ENCODE measurements around the gene SOX5. TPM values are rescaled to one million over a fixed set of nuclear protein-coding genes. Genes with fewer than 3 reads are reported as not detected.

Gene SOX5
- total and polyA plus RNA-seq, 8 donors, result 10.0 to 39.9 (median 33.0) TPM

- no peaks in the 10 kb centered on the region for H3K4me1 ChIP-seq
- H3K27ac ChIP-seq, result no peak overlapping the region
- H3K36me3 ChIP-seq, result no peaks in the 10 kb centered on the region
- no peaks in the 10 kb centered on the region for H3K9me3 ChIP-seq
- DNase-seq, result no peak
- H3K27me3 ChIP-seq, result no peaks in the 10 kb centered on the region
- intact Hi-C loops (cut with DNase I), result no loop called here
- no peak for TF ChIP-seq CTCF (IDR thresholded peaks at IDR 0.05)
- ATAC-seq, result no peak
- no peak overlapping the region for H3K4me3 ChIP-seq
These were observed 7.7 kb downstream of the SOX5 start for GRCh38 chr12:23941780-23942179.

GRCh38 chr12:23938422-23938821 is 11.0 kb downstream of the SOX5 start:
- no peaks in the 10 kb centered on the region for H3K4me1 ChIP-seq
- H3K27ac ChIP-seq, result no peak overlapping the region
- no peak overlapping the region for H3K4me3 ChIP-seq
- H3K9me3 ChIP-seq, result no peaks in the 10 kb centered on the region
- intact Hi-C loops (cut with DNase I), result no loop called here
- TF ChIP-seq CTCF (IDR thresholded peaks at IDR 0.05), result no peak
- DNase-seq (no peak), ATAC-seq (no peak)
- H3K36me3 ChIP-seq, result no peaks in the 10 kb centered on the region
- H3K27me3 ChIP-seq, result no peaks in the 10 kb centered on the region

GRCh38 chr12:23931176-23931575 is 18.3 kb downstream of the SOX5 start:
- Histone ChIP-seq H3K27me3 (no peaks in the 10 kb centered on the region), H3K9me3 (no peaks in the 10 kb centered on the region), H3K4me1 (no peaks in the 10 kb centered on the region), H3K27ac (no peak overlapping the region), H3K36me3 (no peaks in the 10 kb centered on the region), H3K4me3 (no peak overlapping the region)
- no peak for ATAC-seq
- TF ChIP-seq CTCF (IDR thresholded peaks at IDR 0.05), result no peak
- intact Hi-C loops (cut with DNase I), result no loop called here
- DNase-seq, result no peak

- Histone ChIP-seq H3K4me1 (no peaks in the 10 kb centered on the region), H3K36me3 (no peaks in the 10 kb centered on the region), H3K9me3 (no peaks in the 10 kb centered on the region), H3K27me3 (no peaks in the 10 kb centered on the region), H3K27ac (no peak overlapping the region), H3K4me3 (no peak overlapping the region)
- no peak for TF ChIP-seq CTCF (IDR thresholded peaks at IDR 0.05)
- ATAC-seq, result no peak
- DNase-seq, result no peak
- intact Hi-C loops (cut with DNase I), result no loop called here
These were observed 18.9 kb downstream of the SOX5 start for GRCh38 chr12:23930599-23930998.

GRCh38 chr12:23929906-23930305 is 19.6 kb downstream of the SOX5 start:
- DNase-seq (no peak), ATAC-seq (no peak)
- no peak overlapping the region for H3K27ac ChIP-seq
- no peak overlapping the region for H3K4me3 ChIP-seq
- TF ChIP-seq CTCF (IDR thresholded peaks at IDR 0.05), result no peak
- no peaks in the 10 kb centered on the region for H3K36me3 ChIP-seq
- H3K9me3 ChIP-seq, result no peaks in the 10 kb centered on the region
- no peaks in the 10 kb centered on the region for H3K4me1 ChIP-seq
- no peaks in the 10 kb centered on the region for H3K27me3 ChIP-seq
- intact Hi-C loops (cut with DNase I), result no loop called here

Data from left lung (tissue), 10 donors.